K562 (cell line): ENCODE data around the gene ZNF581. TPM values are rescaled to one million over a fixed set of nuclear protein-coding genes. Genes with fewer than 3 reads are reported as not detected.
A peak's percentile ranks its signal among the peaks of the same experiment; 100 is the strongest.

Source experiments
- ATF4 ChIP-seq: fragments of 450-650 bp; formaldehyde crosslinking; IDR thresholded peaks from 2 replicates; pipeline ENCODE4 v1.4.0; 2022; ENCODE audit warnings: mild to moderate bottlenecking, moderate library complexity
- CREB5 ChIP-seq: fragments of 250-450 bp; sonication (Bioruptor Pico); IDR thresholded peaks from 2 replicates; pipeline ENCODE4 v1.5.0; 2020; ENCODE audit warnings: mild to moderate bottlenecking
- DACH1 ChIP-seq: fragments of 450-650 bp; IDR thresholded peaks from 2 replicates; pipeline ENCODE4 v1.6.1; 2018; ENCODE audit not compliant: partially characterized antibody
- E2F4 ChIP-seq: sonication (generic); formaldehyde crosslinking; IDR thresholded peaks from 2 replicates; pipeline ENCODE4 v1.8.0; 2022; ENCODE audit warnings: mild to moderate bottlenecking, low read depth, missing genetic modification reagents
- ETV5 ChIP-seq: sonication (generic); formaldehyde crosslinking; IDR thresholded peaks from 2 replicates; pipeline ENCODE4 v1.4.0; 2020; ENCODE audit warnings: low read depth, mild to moderate bottlenecking, missing genetic modification reagents
- HNRNPH1 ChIP-seq: fragments of 200-400 bp; formaldehyde crosslinking; optimal IDR thresholded peaks from 2 replicates; pipeline ENCODE3; 2017; ENCODE audit warnings: low read depth, mild to moderate bottlenecking, low read length, moderate library complexity
- HNRNPLL ChIP-seq: fragments of 200-400 bp; formaldehyde crosslinking; IDR thresholded peaks from 2 replicates; pipeline ENCODE4 v1.6.1; 2017; ENCODE audit warnings: low read length, low read depth, mild to moderate bottlenecking; ENCODE audit not compliant: poor library complexity, severe bottlenecking
- KDM5B ChIP-seq: fragments of 200-600 bp; sonication (generic); IDR thresholded peaks from 2 replicates; pipeline ENCODE4 v1.6.1; 2012; ENCODE audit warnings: low read depth, mild to moderate bottlenecking, moderate library complexity, low read length, control low read depth, inconsistent platforms; ENCODE audit not compliant: insufficient replicate concordance
- NR0B1 ChIP-seq: fragments of 450-650 bp; IDR thresholded peaks from one replicate; pipeline ENCODE4 v1.6.1; 2018; ENCODE audit warnings: mild to moderate bottlenecking, moderate library complexity; ENCODE audit not compliant: partially characterized antibody
- NRF1 ChIP-seq, 2 experiments: fragments of 450-650 bp; IDR thresholded peaks in 1 of 2; conservative IDR thresholded peaks in 1 of 2; 2 replicates each; pipeline ENCODE4 v1.6.1; 2014; ENCODE audit warnings: mild to moderate bottlenecking in 2 of 2
- PHB2 ChIP-seq: fragments of 450-650 bp; IDR thresholded peaks from 2 replicates; pipeline ENCODE4 v1.6.1; 2017; ENCODE audit warnings: low read depth
- POLR2A ChIP-seq: fragments of 450-650 bp; conservative IDR thresholded peaks from 2 replicates; pipeline ENCODE4 v1.6.1; 2016
- POLR2G ChIP-seq: fragments of 200-400 bp; formaldehyde crosslinking; IDR thresholded peaks from 2 replicates; pipeline ENCODE4 v1.6.1; 2017; ENCODE audit warnings: low read depth, mild to moderate bottlenecking, antibody characterized with exemption, low read length, moderate library complexity
- SMAD1 ChIP-seq: fragments of 150-350 bp; IDR thresholded peaks from 2 replicates; pipeline ENCODE4 v1.6.1; 2014; ENCODE audit warnings: low read length, low read depth; ENCODE audit not compliant: partially characterized antibody
- ZMIZ1 ChIP-seq, 2 experiments: fragments of 150-350 bp in 1 of 2; IDR thresholded peaks; 2 replicates each; pipeline ENCODE4 v1.6.1; 2012 to 2016; ENCODE audit warnings: low read depth in 2 of 2, low read length in 2 of 2, mild to moderate bottlenecking in 1 of 2, moderate library complexity in 1 of 2
- ZNF184 ChIP-seq: sonication (generic); formaldehyde crosslinking; IDR thresholded peaks from 2 replicates; pipeline ENCODE4 v1.5.0; 2020; ENCODE audit warnings: missing genetic modification reagents
- ZNF583 ChIP-seq: fragments of 250-450 bp; sonication (Bioruptor Pico); IDR thresholded peaks from 2 replicates; pipeline ENCODE4 v1.4.0; 2020
- ZNF780A ChIP-seq: fragments of 250-450 bp; sonication (Bioruptor Pico); IDR thresholded peaks from 2 replicates; pipeline ENCODE4 v1.5.0; 2021; ENCODE audit warnings: mild to moderate bottlenecking
- polyA plus RNA-seq, 8 experiments: library from polyadenylated mRNA; depleted of rRNA in 4 of 8; stranded (reverse) in 5 of 8; unstranded in 3 of 8; fragments of >200 nt; fragmentation: Nextera tagmentation in 2 of 8; fragmentation: Illumina TruSeq in 1 of 8; extraction: Ambion mirVana in 2 of 8; extraction: Trizol in 1 of 8; gene quantifications; 2 replicates each; pipeline versions ENCODE4 v1.2.1 to v1.2.3, GENCODE V29; 2011 to 2014; ENCODE audit warnings: inconsistent platforms in 1 of 8, missing spikeins in 1 of 8
- total RNA-seq, 7 experiments: library from RNA; depleted of rRNA in 6 of 7; stranded (reverse); fragments of >200 nt in 6 of 7; fragmentation: Illumina TruSeq in 2 of 7; extraction: Trizol in 2 of 7; gene quantifications; 2 replicates each; pipeline versions ENCODE4 v1.2.1 to v1.2.3, GENCODE V29; 2011 to 2021; ENCODE audit warnings: low replicate concordance in 1 of 7

The ZNF581 gene
- total and polyA plus RNA-seq, 9 of the 15 experiments (the other 6 are each of a cell fraction or from before 2014, with no cell fraction given) = 2.4 to 39.4 (median 15.4) TPM

GRCh38 chr19:55647732-55648584 lies 4.5 kb downstream of the ZNF581 start, which contains the start of gene CCDC106 (continued):
- no peak for TF ChIP-seq KDM5B
- TF ChIP-seq POLR2G = peak; percentile 81
- peak; percentile 79 to 84 for TF ChIP-seq NRF1 (conservative IDR thresholded peaks at IDR 0.05 in 1 of 2, IDR thresholded peaks at IDR 0.05 in 1 of 2)
- TF ChIP-seq SMAD1 = no peak
- TF ChIP-seq POLR2A = no peak
- TF ChIP-seq ZMIZ1 (IDR thresholded peaks at IDR 0.05; ENCODE audit: low read depth in 2 of 2, low read length in 2 of 2) = no peak
- TF ChIP-seq CREB5 (CRISPR knock-in tag) = no peak
- no peak for TF ChIP-seq ATF4 (CRISPR knock-in tag)
- TF ChIP-seq DACH1 = no peak
- no peak for TF ChIP-seq ETV5 (CRISPR knock-in tag)
- TF ChIP-seq NR0B1 = no peak
- no peak for TF ChIP-seq ZNF583 (CRISPR knock-in tag)
- TF ChIP-seq HNRNPH1 = no peak
- no peak for TF ChIP-seq ZNF780A (CRISPR knock-in tag)
- no peak for TF ChIP-seq E2F4 (CRISPR knock-in tag)
- no peak for TF ChIP-seq PHB2
- TF ChIP-seq HNRNPLL = no peak
- TF ChIP-seq ZNF184 (CRISPR knock-in tag) = no peak
